Neural cell (in vitro differentiated cells): ENCODE data around the gene RBMS3. TPM values are rescaled to one million over a fixed set of nuclear protein-coding genes. Genes with fewer than 3 reads are reported as not detected.

Source experiments
- H2AFZ ChIP-seq: fragments of 200-600, 300-800 bp; sonication (generic), shearing (Covaris generic); 2 replicates; pipeline ENCODE4 v1.6.0; 2014; ENCODE audit warnings: low read depth, mild to moderate bottlenecking, antibody characterized with exemption, low read length, moderate library complexity
- H3F3A ChIP-seq: fragments of 200-600 bp; shearing (Covaris generic); 2 replicates; pipeline ENCODE4 v1.6.1; 2016; ENCODE audit warnings: mild to moderate bottlenecking, moderate library complexity, mixed read lengths, antibody characterized with exemption, low read length; ENCODE audit not compliant: insufficient read depth, poor library complexity, severe bottlenecking
- H3K27ac ChIP-seq: fragments of 200-600, 300-800 bp; sonication (generic), shearing (Covaris generic); 2 replicates; pipeline ENCODE4 v1.5.1; 2014; ENCODE audit warnings: mild to moderate bottlenecking, low read length, moderate library complexity
- H3K27me3 ChIP-seq: fragments of 300-800, 200-600 bp; sonication (generic), shearing (Covaris generic); 2 replicates; pipeline ENCODE4 v1.6.0; 2014; ENCODE audit warnings: mild to moderate bottlenecking, low read depth, low read length, moderate library complexity; ENCODE audit not compliant: insufficient read depth
- H3K36me3 ChIP-seq: fragments of 300-800, 200-600 bp; sonication (generic), shearing (Covaris generic); 2 replicates; pipeline ENCODE4 v1.5.1; 2014; ENCODE audit warnings: mild to moderate bottlenecking, antibody characterized with exemption, low read length, moderate library complexity; ENCODE audit not compliant: insufficient read depth
- H3K4me2 ChIP-seq: fragments of 300-800, 200-600 bp; sonication (generic), shearing (Covaris generic); 2 replicates; pipeline ENCODE4 v1.6.0; 2014; ENCODE audit warnings: mild to moderate bottlenecking, low read length
- H3K4me3 ChIP-seq: fragments of 300-800, 200-600 bp; sonication (generic), shearing (Covaris generic); 2 replicates; pipeline ENCODE4 v1.5.1; 2014; ENCODE audit warnings: mild to moderate bottlenecking, low read length, moderate library complexity
- H3K79me2 ChIP-seq: fragments of 200-600 bp; shearing (Covaris generic); replicated peaks from 2 replicates; pipeline ENCODE4 v1.6.0; 2014; ENCODE audit warnings: mild to moderate bottlenecking, low read length, moderate library complexity; ENCODE audit not compliant: insufficient read depth
- H3K9ac ChIP-seq: fragments of 300-800, 200-600 bp; sonication (generic), shearing (Covaris generic); 2 replicates; pipeline ENCODE4 v1.6.1; 2016; ENCODE audit warnings: mild to moderate bottlenecking, low read length, mixed read lengths
- H3K9me2 ChIP-seq: fragments of 200-600 bp; shearing (Covaris generic); 2 replicates; pipeline ENCODE4 v1.6.1; 2016; ENCODE audit warnings: mild to moderate bottlenecking, low read length, mixed read lengths; ENCODE audit not compliant: insufficient read depth
- H3K9me3 ChIP-seq: fragments of 200-600, 300-800 bp; sonication (generic), shearing (Covaris generic); 2 replicates; pipeline ENCODE4 v1.6.1; 2016; ENCODE audit warnings: mild to moderate bottlenecking, mixed run types, low read length, moderate library complexity, mixed read lengths
- H4K20me1 ChIP-seq: fragments of 200-600 bp; shearing (Covaris generic); 2 replicates; pipeline ENCODE4 v1.6.1; 2016; ENCODE audit warnings: mild to moderate bottlenecking, mixed run types; ENCODE audit not compliant: insufficient read depth
- CTCF ChIP-seq: fragments of 450-650 bp; IDR thresholded peaks from 2 replicates; pipeline ENCODE4 v1.5.1; 2014; ENCODE audit warnings: antibody characterized with exemption, mild to moderate bottlenecking, moderate library complexity; ENCODE audit not compliant: poor library complexity, severe bottlenecking
- EP300 ChIP-seq: fragments of 450-650 bp; conservative IDR thresholded peaks from 2 replicates; pipeline ENCODE4 v1.6.1; 2014; ENCODE audit warnings: antibody characterized with exemption, mild to moderate bottlenecking, moderate library complexity; ENCODE audit not compliant: poor library complexity, severe bottlenecking
- EZH2 ChIP-seq: fragments of 200-600, 300-800 bp; shearing (Covaris generic), sonication (generic); IDR thresholded peaks from 2 replicates; pipeline ENCODE4 v1.6.1; 2014; ENCODE audit warnings: antibody characterized with exemption, low read length, borderline replicate concordance, mild to moderate bottlenecking; ENCODE audit not compliant: insufficient read depth, poor library complexity, severe bottlenecking
- MXI1 ChIP-seq: fragments of 450-650 bp; conservative IDR thresholded peaks from 2 replicates; pipeline ENCODE4 v1.6.1; 2014; ENCODE audit warnings: antibody characterized with exemption, mild to moderate bottlenecking; ENCODE audit not compliant: poor library complexity, severe bottlenecking
- POLR2AphosphoS5 ChIP-seq: IDR thresholded peaks from 2 replicates; pipeline ENCODE4 v1.6.1; 2012
- RAD21 ChIP-seq: fragments of 450-650 bp; conservative IDR thresholded peaks from 2 replicates; pipeline ENCODE4 v1.6.1; 2014; ENCODE audit warnings: antibody characterized with exemption, mild to moderate bottlenecking, moderate library complexity
- SMC3 ChIP-seq: fragments of 450-650 bp; conservative IDR thresholded peaks from 2 replicates; pipeline ENCODE4 v1.6.1; 2014; ENCODE audit warnings: antibody characterized with exemption, mild to moderate bottlenecking, moderate library complexity; ENCODE audit not compliant: poor library complexity
- TAF1 ChIP-seq: IDR thresholded peaks from 2 replicates; pipeline ENCODE4 v1.6.1; 2012; ENCODE audit warnings: low read depth
- polyA plus RNA-seq: library from polyadenylated mRNA; depleted of rRNA; stranded (reverse); fragments of >200 nt; gene quantifications from 2 replicates; pipeline ENCODE4 v1.2.3, GENCODE V29; 2014
- TF ChIP-seq, protein P1 (sequence below): IDR thresholded peaks from 2 replicates; pipeline ENCODE4 v1.6.1; 2012; ENCODE audit warnings: borderline replicate concordance

RBMS3 gene
- polyA plus RNA-seq, 1 donor from 2014 or later: 0.53 TPM

DNA sequence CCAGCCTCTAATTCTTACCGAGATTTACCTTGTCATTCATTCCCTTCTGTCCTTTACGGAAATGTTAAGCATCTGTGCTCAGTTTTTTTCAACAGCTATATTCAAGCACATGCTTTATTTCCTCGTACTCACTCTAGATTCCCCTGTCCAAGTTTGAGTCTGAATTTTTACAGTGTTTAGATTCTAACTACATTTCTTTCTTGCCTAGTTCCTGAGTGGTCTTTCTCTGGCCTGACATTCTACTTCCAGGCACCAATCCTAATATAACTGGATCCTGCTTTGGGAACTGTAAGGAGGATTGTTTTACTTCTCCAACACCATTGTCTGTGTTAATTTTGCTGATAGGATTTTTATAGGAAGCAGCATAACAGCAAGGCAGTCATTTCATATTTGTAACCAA is 222.4 kb downstream of the RBMS3 start:
- Histone ChIP-seq H4K20me1 (no peaks in the 10 kb centered on the region), H2AFZ (no peak overlapping the region), H3K79me2 (no peaks in the 10 kb centered on the region), H3K9me3 (no peaks in the 10 kb centered on the region), H3K4me3 (no peak overlapping the region), H3K4me2 (no peak overlapping the region), H3K9ac (no peak overlapping the region), H3K9me2 (no peaks in the 10 kb centered on the region), H3F3A (no peaks in the 10 kb centered on the region), H3K36me3 (no peaks in the 10 kb centered on the region), H3K27ac (no peak overlapping the region), H3K27me3 (no peaks in the 10 kb centered on the region)
- TF ChIP-seq SMC3 (no peak), RAD21 (no peak), MXI1 (no peak), POLR2AphosphoS5 (no peak), CTCF (no peak), EZH2 (no peak), EP300 (no peak), TAF1 (no peak)
- TF ChIP-seq, protein P1, sequence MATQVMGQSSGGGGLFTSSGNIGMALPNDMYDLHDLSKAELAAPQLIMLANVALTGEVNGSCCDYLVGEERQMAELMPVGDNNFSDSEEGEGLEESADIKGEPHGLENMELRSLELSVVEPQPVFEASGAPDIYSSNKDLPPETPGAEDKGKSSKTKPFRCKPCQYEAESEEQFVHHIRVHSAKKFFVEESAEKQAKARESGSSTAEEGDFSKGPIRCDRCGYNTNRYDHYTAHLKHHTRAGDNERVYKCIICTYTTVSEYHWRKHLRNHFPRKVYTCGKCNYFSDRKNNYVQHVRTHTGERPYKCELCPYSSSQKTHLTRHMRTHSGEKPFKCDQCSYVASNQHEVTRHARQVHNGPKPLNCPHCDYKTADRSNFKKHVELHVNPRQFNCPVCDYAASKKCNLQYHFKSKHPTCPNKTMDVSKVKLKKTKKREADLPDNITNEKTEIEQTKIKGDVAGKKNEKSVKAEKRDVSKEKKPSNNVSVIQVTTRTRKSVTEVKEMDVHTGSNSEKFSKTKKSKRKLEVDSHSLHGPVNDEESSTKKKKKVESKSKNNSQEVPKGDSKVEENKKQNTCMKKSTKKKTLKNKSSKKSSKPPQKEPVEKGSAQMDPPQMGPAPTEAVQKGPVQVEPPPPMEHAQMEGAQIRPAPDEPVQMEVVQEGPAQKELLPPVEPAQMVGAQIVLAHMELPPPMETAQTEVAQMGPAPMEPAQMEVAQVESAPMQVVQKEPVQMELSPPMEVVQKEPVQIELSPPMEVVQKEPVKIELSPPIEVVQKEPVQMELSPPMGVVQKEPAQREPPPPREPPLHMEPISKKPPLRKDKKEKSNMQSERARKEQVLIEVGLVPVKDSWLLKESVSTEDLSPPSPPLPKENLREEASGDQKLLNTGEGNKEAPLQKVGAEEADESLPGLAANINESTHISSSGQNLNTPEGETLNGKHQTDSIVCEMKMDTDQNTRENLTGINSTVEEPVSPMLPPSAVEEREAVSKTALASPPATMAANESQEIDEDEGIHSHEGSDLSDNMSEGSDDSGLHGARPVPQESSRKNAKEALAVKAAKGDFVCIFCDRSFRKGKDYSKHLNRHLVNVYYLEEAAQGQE: no peak

- no peaks in the 10 kb centered on the region for H3K9me2 ChIP-seq
- H3K4me3 ChIP-seq: no peak overlapping the region
- no peaks in the 10 kb centered on the region for H3K9me3 ChIP-seq
- H4K20me1 ChIP-seq: no peaks in the 10 kb centered on the region
- H3K27ac ChIP-seq: no peak overlapping the region
- H2AFZ ChIP-seq: no peak overlapping the region
- no peaks in the 10 kb centered on the region for H3F3A ChIP-seq
- H3K36me3 ChIP-seq: no peaks in the 10 kb centered on the region
- no peak overlapping the region for H3K9ac ChIP-seq
- TF ChIP-seq SMC3: no peak
- TF ChIP-seq CTCF: no peak
- no peak for TF ChIP-seq MXI1
- TF ChIP-seq, protein P1: no peak
- no peak for TF ChIP-seq EZH2
- TF ChIP-seq POLR2AphosphoS5: no peak
- no peak for TF ChIP-seq TAF1
- TF ChIP-seq EP300: no peak
- TF ChIP-seq RAD21: no peak
- H3K27me3 ChIP-seq: no peaks in the 10 kb centered on the region
- H3K79me2 ChIP-seq: no peaks in the 10 kb centered on the region
- no peak overlapping the region for H3K4me2 ChIP-seq
Measured at GRCh38 chr3:29503958-29504357, 223.1 kb downstream of the RBMS3 start.
